Activated CD4-positive, alpha-beta T cell treated with anti-CD3 and anti-CD28 coated beads for 36 hours (primary cell): ENCODE results near the gene USP31. TPM values are rescaled to one million over a fixed set of nuclear protein-coding genes. Genes with fewer than 3 reads are reported as not detected.

ENCODE experiments used
- ATAC-seq: fragments of 200-7000 bp; cut with Tn5 transposase; one replicate; pipeline ENCODE4 v1.10.0; 2021; ENCODE audit warnings: mild to moderate bottlenecking, moderate library complexity
- CTCF ChIA-PET: fragments of 350-600 bp; sonication (Branson Sonifier 250); formaldehyde crosslinking; loops from one replicate; lab custom pipeline; 2021; ENCODE audit warnings: antibody characterized with exemption; lab: Charles Lee
- POLR2A ChIA-PET: fragments of 350-600 bp; sonication (Branson Sonifier 250); formaldehyde crosslinking; loops from one replicate; lab custom pipeline; 2021; ENCODE audit warnings: antibody characterized with exemption, inconsistent platforms; lab: Charles Lee
- DNase-seq: peaks from one replicate; pipeline ENCODE4 v3.0.0-alpha.2; 2020
- H3K27ac Mint-ChIP-seq: one replicate; pipeline ENCODE4 v1.8.0; 2021; ENCODE audit warnings: mixed read lengths
- H3K27me3 Mint-ChIP-seq: one replicate; pipeline ENCODE4 v1.8.0; 2021; ENCODE audit warnings: mixed read lengths
- H3K36me3 Mint-ChIP-seq: one replicate; pipeline ENCODE4 v1.8.0; 2021; ENCODE audit warnings: low read depth, mixed read lengths
- H3K4me1 Mint-ChIP-seq: one replicate; pipeline ENCODE4 v1.8.0; 2021; ENCODE audit warnings: mixed read lengths
- H3K4me3 Mint-ChIP-seq: one replicate; pipeline ENCODE4 v1.8.0; 2021; ENCODE audit warnings: mild to moderate bottlenecking, moderate library complexity, mixed read lengths
- H3K9me3 Mint-ChIP-seq: one replicate; pipeline ENCODE4 v1.8.0; 2021; ENCODE audit warnings: low read depth, mixed read lengths
- intact Hi-C, 2 experiments: fragments of 100-400 bp; cut with DNase I in 1 of 2; cut with micrococcal nuclease in 1 of 2; formaldehyde crosslinking; loops; one replicate each; pipeline versions ENCODE4 v1.14.2 to v1.15.1; 2022 to 2024; cut with DNase I, micrococcal nuclease
- total RNA-seq, 2 experiments: library from RNA; stranded (reverse); gene quantifications; one replicate each; pipeline ENCODE4 v1.2.3, GENCODE V29; 2021

Gene USP31
- total RNA-seq, 2 experiments from 2014 or later, result 5.3 to 5.9 TPM

DNA sequence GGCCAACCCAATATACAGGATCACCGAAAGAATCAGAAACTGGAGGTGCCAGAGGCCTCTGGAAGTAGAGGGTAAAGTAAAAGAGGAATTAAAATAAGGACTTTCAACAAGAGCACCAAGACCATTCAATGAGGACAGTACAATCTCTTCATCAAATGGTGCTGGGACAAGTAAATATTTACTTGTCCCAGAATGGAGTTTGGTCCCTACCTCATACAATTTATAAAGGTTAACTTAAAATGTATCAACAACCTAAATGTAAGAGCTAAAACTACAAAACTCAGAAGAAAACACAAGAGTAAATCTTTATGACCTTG, 56.5 kb downstream of the USP31 start:
- intact Hi-C loops, result no loop called here

DNA sequence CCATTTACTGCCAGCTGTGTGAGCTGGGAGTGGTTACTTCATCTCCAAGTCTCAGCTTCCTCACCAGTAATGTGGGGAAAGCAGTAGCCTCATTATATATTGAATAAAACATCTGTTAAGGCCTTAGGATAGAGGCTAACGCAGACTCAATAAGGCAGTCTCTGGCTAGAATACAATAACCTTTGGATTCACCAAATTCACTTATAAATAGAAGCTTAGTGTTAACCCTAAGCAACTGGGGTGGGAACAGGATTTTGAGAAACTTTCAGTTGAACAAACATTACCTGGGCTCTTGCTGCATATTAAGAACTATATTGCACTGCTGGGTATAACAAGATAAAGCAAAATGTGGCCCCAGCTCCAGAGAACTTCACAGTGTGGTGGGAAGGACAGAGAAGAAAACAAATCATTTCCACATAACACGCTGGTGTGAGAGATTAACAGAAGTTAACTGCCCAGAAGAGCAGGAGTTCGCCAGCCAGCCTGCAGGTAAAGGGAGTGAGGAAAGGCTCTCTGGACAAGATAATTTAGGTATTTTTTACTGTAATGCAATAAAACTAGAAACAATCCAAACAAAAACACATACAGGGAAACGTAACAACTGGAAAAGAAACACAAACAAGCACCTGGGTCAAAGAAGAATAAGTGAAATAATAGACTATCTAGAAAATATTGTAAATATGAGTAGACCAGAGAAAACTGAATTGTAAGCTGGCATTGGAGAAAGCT, 57.0 kb downstream of the USP31 start:
- no peaks in the 10 kb centered on the region for H3K9me3 Mint-ChIP-seq
- POLR2A ChIA-PET, result no interaction called here
- ATAC-seq (no peak), DNase-seq (no peak)
- CTCF ChIA-PET, result no interaction called here
- intact Hi-C loops, result no loop called here
- H3K4me3 Mint-ChIP-seq, result no peak overlapping the region
- no peak overlapping the region for H3K27ac Mint-ChIP-seq
- peaks cover 39% of the 10 kb centered on the region for H3K36me3 Mint-ChIP-seq
- H3K27me3 Mint-ChIP-seq, result peaks cover 3% of the 10 kb centered on the region
- H3K4me1 Mint-ChIP-seq, result peaks cover 27% of the 10 kb centered on the region

More for the DNA sequence above, 56.5 kb downstream of the USP31 start:
- ChIA-PET CTCF (interaction anchor here (0.8 kb wide), 1 partner anchor 77 kb away, joined by 4 read pairs; no protein-coding TSS in a partner anchor), POLR2A (no interaction called here)
- H3K4me3 Mint-ChIP-seq, result no peak overlapping the region
- peaks cover 3% of the 10 kb centered on the region for H3K27me3 Mint-ChIP-seq
- H3K4me1 Mint-ChIP-seq, result peaks cover 30% of the 10 kb centered on the region
- H3K9me3 Mint-ChIP-seq, result no peaks in the 10 kb centered on the region
- H3K36me3 Mint-ChIP-seq, result peaks cover 39% of the 10 kb centered on the region
- ATAC-seq, result no peak
- no peak overlapping the region for H3K27ac Mint-ChIP-seq
- no peak for DNase-seq

DNA sequence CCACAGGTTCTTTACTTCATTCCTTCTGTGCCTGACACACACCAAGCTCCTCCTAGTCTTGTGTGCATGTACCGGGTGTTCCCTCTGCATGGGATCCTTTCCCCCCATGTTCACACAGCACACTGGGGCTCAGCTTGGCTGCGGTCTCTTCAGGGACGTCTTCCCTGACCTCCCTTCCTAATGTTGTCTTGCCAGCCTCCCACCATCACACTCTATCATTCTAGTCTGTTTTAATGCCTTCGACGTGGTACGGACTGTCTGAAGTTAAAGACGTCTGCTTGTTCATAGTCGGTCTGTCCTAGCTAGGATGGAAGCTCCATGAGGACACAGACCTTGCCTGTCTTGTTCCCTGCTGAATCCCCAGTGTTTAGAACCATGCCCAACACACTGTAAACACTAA, 60.1 kb downstream of the USP31 start:
- intact Hi-C loops, result loop anchor here in 1 of 2 experiments (10.0 kb wide), 1 partner anchor 346 kb away; no protein-coding TSS in a partner anchor
- Mint-ChIP-seq H3K4me1 (no peaks in the 10 kb centered on the region), H3K27me3 (no peaks in the 10 kb centered on the region), H3K36me3 (peaks cover 37% of the 10 kb centered on the region), H3K4me3 (no peak overlapping the region), H3K9me3 (no peaks in the 10 kb centered on the region), H3K27ac (no peak overlapping the region)
- DNase-seq, result no peak
- ChIA-PET CTCF (no interaction called here), POLR2A (no interaction called here)
- ATAC-seq, result no peak

- no peak for ATAC-seq
- Mint-ChIP-seq H3K4me3 (no peak overlapping the region), H3K27ac (no peak overlapping the region), H3K9me3 (no peaks in the 10 kb centered on the region), H3K27me3 (no peaks in the 10 kb centered on the region), H3K4me1 (no peaks in the 10 kb centered on the region), H3K36me3 (peaks cover 32% of the 10 kb centered on the region)
- POLR2A ChIA-PET, result no interaction called here
- no peak for DNase-seq
- intact Hi-C loops, result loop anchor here in 1 of 2 experiments (10.0 kb wide), 1 partner anchor 347 kb away; no protein-coding TSS in a partner anchor
- CTCF ChIA-PET, result no interaction called here
These were observed 61.2 kb downstream of the USP31 start for GRCh38 chr16:23088018-23088417.

GRCh38 chr16:23085949-23086348, 63.3 kb downstream of the USP31 start:
- POLR2A ChIA-PET, result no interaction called here
- H3K4me3 Mint-ChIP-seq, result no peak overlapping the region
- H3K27ac Mint-ChIP-seq, result no peak overlapping the region
- no peak for ATAC-seq
- CTCF ChIA-PET, result no interaction called here
- intact Hi-C loops, result loop anchor here in 1 of 2 experiments (10.0 kb wide), 1 partner anchor 349 kb away; no protein-coding TSS in a partner anchor
- no peaks in the 10 kb centered on the region for H3K9me3 Mint-ChIP-seq
- H3K27me3 Mint-ChIP-seq, result no peaks in the 10 kb centered on the region
- peaks cover 25% of the 10 kb centered on the region for H3K36me3 Mint-ChIP-seq
- DNase-seq, result no peak
- H3K4me1 Mint-ChIP-seq, result peaks cover 5% of the 10 kb centered on the region

DNA sequence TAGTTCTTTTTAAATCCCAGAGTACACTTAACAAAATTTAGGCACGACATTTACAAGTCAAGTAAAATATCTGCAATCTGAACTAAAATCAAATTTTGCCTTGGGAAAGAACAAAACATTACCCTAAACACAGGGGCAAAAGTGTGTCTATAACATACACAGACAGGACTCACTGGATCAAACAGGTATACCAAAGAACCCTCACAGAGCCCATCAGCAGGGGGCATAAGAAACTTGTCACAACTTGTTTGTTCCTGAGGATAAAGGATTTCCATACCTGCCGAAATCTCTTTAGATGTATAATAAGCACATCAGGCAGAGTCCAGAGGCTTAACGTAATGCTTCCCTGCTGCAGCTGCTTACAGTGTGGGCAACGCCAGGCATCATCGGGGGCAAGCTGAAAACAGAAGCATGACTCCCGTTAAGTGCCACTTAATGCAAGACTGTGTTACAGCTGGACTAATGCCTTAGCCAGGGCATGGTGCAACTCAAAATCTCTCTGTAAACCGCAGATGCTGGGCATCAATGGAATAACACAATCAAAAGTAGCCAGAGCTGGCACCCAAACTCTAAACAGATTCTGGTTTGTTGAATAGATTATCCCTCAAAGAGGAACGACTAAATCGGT, 67.0 kb downstream of the USP31 start:
- Mint-ChIP-seq H3K4me3 (no peak overlapping the region), H3K4me1 (peaks cover 5% of the 10 kb centered on the region), H3K27ac (peak overlapping the region; percentile 7), H3K27me3 (no peaks in the 10 kb centered on the region), H3K9me3 (no peaks in the 10 kb centered on the region), H3K36me3 (peaks cover 31% of the 10 kb centered on the region)
- ChIA-PET CTCF (interaction anchor here (0.6 to 0.7 kb wide), 2 partner anchors 245 to 363 kb away, joined by 3 to 5 read pairs; no protein-coding TSS in a partner anchor), POLR2A (no interaction called here)
- intact Hi-C loops, result loop anchor here in 1 of 2 experiments (10.0 kb wide), 1 partner anchor 353 kb away; no protein-coding TSS in a partner anchor
- ATAC-seq, result no peak
- DNase-seq, result no peak

- ChIA-PET POLR2A (no interaction called here), CTCF (no interaction called here)
- H3K4me1 Mint-ChIP-seq, result peaks cover 5% of the 10 kb centered on the region
- DNase-seq, result no peak
- no peak overlapping the region for H3K4me3 Mint-ChIP-seq
- peaks cover 34% of the 10 kb centered on the region for H3K36me3 Mint-ChIP-seq
- H3K27ac Mint-ChIP-seq, result peak overlapping the region; percentile 7
- H3K27me3 Mint-ChIP-seq, result no peaks in the 10 kb centered on the region
- ATAC-seq, result peak; percentile 23
- intact Hi-C loops, result loop anchor here in 1 of 2 experiments (10.0 kb wide), 1 partner anchor 353 kb away; no protein-coding TSS in a partner anchor
- H3K9me3 Mint-ChIP-seq, result no peaks in the 10 kb centered on the region
These were observed 67.6 kb downstream of the USP31 start for GRCh38 chr16:23081675-23082119.

DNA sequence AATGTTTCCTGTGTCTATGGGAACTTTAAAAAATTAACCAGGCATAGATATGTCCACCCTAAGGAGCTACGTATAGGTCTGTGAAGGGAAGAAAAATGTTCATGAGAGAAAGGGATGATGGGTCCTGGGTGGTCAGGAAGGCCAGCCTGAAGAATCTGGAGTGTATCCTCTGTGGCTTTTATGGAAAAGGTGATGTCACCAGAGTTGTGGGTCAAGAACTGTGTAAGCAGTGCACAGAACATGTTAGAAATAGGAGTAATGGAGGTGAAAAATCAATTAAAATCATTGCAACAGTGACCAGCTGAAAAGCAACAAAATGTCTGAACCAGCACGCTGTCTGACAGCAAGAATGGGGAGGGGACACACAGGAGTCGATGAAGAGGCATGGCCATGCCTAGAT, 68.5 kb downstream of the USP31 start:
- DNase-seq, result no peak
- Mint-ChIP-seq H3K4me3 (no peak overlapping the region), H3K9me3 (no peaks in the 10 kb centered on the region), H3K27ac (no peak overlapping the region), H3K36me3 (peaks cover 36% of the 10 kb centered on the region), H3K27me3 (no peaks in the 10 kb centered on the region), H3K4me1 (peaks cover 5% of the 10 kb centered on the region)
- ATAC-seq, result no peak
- intact Hi-C loops, result loop anchor here in 1 of 2 experiments (10.0 kb wide), 1 partner anchor 354 kb away; no protein-coding TSS in a partner anchor
- POLR2A ChIA-PET, result no interaction called here
- CTCF ChIA-PET, result no interaction called here

DNA sequence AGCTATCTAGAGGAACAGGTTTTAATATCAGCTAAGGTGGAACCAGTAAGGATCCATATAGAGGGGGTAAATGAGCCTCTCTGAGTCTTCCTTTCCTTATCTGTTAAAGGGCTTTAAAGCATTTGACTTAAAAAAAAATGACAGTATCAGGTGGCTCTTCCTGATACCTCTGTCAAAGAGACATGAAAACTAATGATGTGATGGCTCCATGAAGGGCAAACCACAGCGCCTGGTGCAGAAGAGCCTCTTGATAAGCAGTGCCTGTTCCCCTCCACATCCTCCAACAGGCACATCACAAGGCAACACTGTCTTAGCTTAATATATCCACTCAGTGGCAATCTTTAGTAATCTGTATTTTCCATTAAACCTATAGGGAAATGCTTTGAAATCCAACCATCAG, 68.9 kb downstream of the USP31 start:
- H3K9me3 Mint-ChIP-seq, result no peaks in the 10 kb centered on the region
- H3K4me3 Mint-ChIP-seq, result no peak overlapping the region
- no peak for ATAC-seq
- intact Hi-C loops, result loop anchor here in 1 of 2 experiments (10.0 kb wide), 1 partner anchor 354 kb away; no protein-coding TSS in a partner anchor
- CTCF ChIA-PET, result no interaction called here
- no peak overlapping the region for H3K27ac Mint-ChIP-seq
- POLR2A ChIA-PET, result no interaction called here
- DNase-seq, result no peak
- peaks cover 36% of the 10 kb centered on the region for H3K36me3 Mint-ChIP-seq
- peaks cover 5% of the 10 kb centered on the region for H3K4me1 Mint-ChIP-seq
- H3K27me3 Mint-ChIP-seq, result no peaks in the 10 kb centered on the region

GRCh38 chr16:23079675-23080301, 69.5 kb downstream of the USP31 start:
- Mint-ChIP-seq H3K27me3 (no peaks in the 10 kb centered on the region), H3K27ac (no peak overlapping the region), H3K4me1 (peaks cover 5% of the 10 kb centered on the region), H3K36me3 (peaks cover 36% of the 10 kb centered on the region), H3K4me3 (no peak overlapping the region), H3K9me3 (no peaks in the 10 kb centered on the region)
- intact Hi-C loops, result loop anchor here in 1 of 2 experiments (10.0 kb wide), 1 partner anchor 355 kb away; no protein-coding TSS in a partner anchor
- ChIA-PET CTCF (interaction anchor here (0.6 to 0.8 kb wide), 2 partner anchors 12 to 27 kb away, joined by 3 to 4 read pairs; no protein-coding TSS in a partner anchor), POLR2A (no interaction called here)
- ATAC-seq (no peak), DNase-seq (no peak)

- ATAC-seq, result no peak
- Mint-ChIP-seq H3K36me3 (peaks cover 23% of the 10 kb centered on the region), H3K4me3 (no peak overlapping the region), H3K9me3 (no peaks in the 10 kb centered on the region), H3K4me1 (no peaks in the 10 kb centered on the region), H3K27ac (no peak overlapping the region), H3K27me3 (no peaks in the 10 kb centered on the region)
- DNase-seq, result no peak
- intact Hi-C loops, result no loop called here
- ChIA-PET POLR2A (no interaction called here), CTCF (interaction anchor here (0.8 to 1.1 kb wide), 2 partner anchors 360 to 440 kb away, joined by 4 read pairs; no protein-coding TSS in a partner anchor)
These were observed 74.8 kb downstream of the USP31 start for GRCh38 chr16:23074423-23074822.
